ENCODE data around the gene SLC2A10.

The SLC2A10 gene

GRCh38 chr20:46682063-46682821 lies 27.2 kb upstream of the SLC2A10 start:
- DNase-seq = no peak

DNA sequence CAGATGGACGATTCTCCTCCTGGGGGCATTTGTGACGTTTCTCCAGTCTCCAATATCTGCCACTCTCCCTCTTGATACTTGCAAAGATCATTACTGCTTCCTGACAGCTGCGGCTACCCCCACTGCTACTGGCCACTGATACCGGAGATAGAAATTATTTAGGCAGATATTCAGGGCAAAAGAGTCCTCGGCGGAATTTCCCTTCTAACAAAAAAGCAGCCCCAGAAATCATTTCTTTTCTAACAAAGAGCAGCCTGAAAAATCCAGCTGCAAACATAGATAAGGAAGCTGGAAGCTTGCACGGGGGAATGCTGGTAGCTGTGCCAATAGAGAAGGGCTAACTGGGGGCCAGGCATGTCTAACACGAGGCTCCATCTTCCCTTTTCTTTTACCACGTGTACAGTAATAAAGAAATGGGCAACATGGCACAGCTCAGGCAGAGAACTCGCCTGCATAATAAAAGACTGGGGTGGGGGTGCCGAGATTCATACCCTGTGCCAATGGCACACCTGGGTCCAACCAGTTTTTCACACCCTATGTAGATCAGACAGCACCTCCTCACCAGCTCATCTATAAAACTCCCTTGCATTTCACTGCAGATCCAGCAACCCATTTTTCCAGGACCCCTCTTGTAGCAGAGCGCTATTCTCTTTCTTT lies 26.3 kb upstream of the SLC2A10 start:
- DNase-seq = no peak

DNA sequence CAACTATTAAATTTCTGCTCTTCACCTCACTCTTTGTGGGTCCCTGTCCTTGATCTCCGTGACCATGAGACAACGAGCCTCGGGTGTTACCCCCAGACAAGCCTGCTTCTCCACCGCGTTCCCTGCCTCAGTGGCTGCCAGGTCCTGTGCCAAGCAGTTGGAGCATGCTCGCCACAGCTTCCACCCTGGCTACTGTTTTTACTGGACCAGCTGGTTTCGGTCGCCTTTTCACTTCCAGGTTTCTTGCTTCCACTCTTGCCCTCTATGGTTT lies 25.8 kb upstream of the SLC2A10 start:
- DNase-seq = no peak

GRCh38 chr20:46683939-46684750 lies 25.3 kb upstream of the SLC2A10 start:
- DNase-seq = no peak

GRCh38 chr20:46688151-46689081 lies 21.0 kb upstream of the SLC2A10 start:
- DNase-seq = no peak

DNA sequence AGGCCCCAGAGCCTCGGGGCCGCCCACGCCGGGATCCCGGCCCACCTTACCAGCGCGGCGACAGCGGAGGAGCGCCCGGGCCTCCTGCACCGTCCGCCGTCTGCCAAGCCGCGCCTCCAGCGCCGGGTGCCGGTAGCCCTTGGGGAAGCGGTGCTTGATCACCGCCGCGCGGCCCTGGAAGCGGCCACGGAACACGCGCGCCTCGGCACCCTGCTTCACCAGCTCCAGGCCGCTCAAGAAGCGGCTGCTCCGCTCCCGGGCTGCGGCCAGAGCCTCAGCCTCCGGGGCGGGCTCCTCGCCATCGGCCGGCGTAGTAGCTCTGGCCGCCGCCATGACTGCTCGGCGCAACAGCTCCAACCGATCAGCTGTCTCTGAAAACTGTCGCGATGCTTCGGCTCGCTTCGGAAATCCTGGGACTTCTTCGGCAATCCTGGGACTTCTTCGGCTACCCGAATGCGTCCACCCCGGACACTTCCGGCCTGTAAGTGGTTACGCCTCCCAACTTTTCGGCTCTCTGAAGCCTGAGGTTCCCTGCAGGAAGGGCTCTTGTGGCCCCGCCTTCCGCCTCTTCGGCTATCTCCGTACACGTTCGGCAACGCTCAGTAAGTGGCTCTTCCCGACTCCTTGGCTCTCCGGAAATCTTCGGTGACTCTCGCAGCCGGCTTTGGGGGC lies 20.2 kb upstream of the SLC2A10 start, which contains the start of gene TP53RK:
TSS of gene TP53RK (minus strand) at position 363 of the 672 bp plus-strand sequence. CDS start at position 333, 30 bp downstream.
- peak; percentile 97 for DNase-seq

DNA sequence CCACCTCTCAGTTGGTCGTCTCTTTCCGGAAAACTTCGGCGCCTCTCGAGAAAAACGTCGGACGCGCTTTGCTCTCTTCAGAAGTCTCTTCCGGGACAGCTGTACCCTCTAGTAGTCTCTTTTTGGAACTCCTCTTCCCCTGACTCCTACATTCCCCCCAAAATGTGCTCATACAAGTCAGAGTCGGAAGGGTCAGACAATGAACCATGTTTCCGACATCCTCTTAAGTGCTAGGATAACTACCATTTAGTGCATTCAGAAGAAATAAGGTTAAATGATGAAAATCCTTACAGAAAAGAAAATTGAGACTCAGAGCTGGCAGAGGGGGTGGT lies 19.7 kb upstream of the SLC2A10 start:
- no peak for DNase-seq

DNA sequence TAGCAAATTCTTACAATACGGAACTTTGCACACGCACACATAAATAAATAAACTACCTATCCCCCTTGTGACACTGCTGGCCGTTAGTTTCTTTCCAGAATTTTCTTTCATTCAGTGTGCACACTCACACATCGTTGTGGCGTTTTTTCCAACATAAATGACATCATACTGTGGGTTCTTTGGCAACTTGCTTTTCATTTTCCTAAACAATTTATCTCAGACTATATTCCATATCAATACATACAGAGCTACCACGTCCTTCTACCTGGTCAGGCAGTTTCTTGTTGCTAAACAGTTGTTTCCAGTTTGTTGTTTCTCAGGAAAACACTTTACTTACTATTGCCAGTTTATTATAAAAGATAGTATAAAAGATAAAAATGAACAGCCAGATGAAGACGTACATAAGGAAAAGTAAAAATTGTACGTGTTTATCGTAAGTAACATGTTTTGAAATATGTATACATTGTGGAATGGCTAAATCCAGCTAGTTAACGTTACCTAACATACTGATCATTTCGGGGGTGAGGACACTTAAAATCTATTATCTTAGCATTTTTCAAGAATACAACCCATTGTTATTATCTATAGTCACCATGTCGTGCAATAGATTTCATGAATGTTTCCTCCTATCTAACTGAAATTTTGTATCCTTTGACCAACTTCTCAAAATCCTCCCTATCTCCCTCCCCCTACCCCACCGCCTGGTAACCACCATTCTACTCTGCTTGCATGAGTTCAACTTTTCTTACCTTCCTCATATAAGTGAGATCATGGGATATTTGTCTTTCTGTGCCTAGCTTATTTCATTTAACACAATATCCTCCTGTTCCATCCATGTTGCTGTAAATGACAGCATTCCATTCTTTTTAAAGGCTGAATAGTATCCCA lies 19.0 kb upstream of the SLC2A10 start:
- DNase-seq = no peak

- no peak for DNase-seq
These were observed 18.3 kb upstream of the SLC2A10 start for GRCh38 chr20:46691196-46691595.

DNA sequence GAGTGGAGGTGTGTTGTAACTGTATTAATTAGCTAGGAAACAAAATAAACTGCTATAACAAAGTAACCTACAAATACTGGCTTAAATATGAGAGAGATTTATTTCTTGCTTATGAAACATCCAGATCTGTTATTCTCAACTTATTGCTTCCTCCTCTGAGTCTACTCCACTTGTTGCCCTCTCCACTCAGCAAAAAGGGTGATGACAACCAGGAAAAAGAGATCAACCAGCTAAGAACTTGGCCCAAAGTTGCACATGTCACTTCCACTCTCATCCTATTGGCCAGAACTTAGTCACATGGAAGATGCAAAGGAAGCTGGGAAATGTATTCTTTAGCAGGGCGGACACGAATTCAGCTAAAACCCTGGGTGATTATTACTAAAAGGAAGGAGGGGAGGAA lies 15.0 kb upstream of the SLC2A10 start:
- peak; percentile 36 for DNase-seq

DNA sequence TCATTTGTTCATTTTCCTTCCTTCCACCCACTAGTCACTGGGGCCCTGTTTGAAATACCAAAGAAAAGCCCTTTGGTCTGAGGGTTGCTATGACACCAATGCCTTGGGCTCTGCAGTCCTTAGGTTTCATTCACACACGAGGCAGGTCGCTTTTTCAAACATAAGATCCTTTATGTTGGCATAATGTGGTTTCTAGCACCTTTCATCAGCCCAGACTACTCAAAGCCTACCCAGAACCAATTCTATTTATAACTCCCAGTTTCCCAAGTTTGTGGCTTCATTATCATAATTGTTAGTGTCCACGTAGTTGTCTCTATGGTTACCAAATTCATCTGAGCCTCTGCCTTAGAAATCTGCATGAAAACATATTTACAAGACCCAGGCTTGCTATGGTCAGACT lies 13.6 kb upstream of the SLC2A10 start:
- DNase-seq = no peak

- no peak for DNase-seq
These were observed 12.6 kb upstream of the SLC2A10 start for GRCh38 chr20:46696791-46697279.

GRCh38 chr20:46698788-46699187 lies 10.7 kb upstream of the SLC2A10 start:
- DNase-seq = no peak

DNA sequence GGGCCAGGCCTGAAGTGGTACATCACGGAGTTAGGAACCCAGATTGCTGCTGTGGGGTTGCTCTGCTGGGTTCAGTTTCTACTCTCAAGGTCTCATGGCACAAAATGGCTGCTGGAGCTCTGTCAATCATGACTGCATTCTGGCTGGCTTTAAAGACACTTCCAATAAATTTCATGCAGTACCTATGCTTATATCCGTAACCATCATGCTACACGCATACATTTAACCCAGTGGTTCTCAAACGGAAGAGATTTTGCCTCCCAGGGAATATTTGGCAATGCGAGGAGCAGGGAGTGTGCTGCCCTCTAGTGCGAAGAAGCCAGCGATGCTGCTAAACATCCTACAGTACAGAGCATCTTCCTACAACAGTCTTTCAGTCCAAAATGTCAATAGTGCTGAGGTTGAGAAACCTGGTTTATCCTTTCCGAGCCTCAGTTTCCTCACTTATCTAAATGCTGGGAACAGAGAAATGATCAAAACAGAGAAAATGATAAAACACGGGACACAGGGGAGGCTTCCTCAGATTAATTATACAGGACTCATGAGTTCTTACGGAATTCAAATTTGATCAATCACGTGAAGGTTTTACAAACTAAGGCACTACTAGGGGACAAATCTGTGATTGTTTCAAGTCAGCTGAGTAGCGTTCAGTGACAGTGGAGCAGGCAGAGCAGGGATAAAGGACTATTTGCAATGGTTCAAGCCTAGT lies 9.6 kb upstream of the SLC2A10 start:
- DNase-seq = no peak

DNA sequence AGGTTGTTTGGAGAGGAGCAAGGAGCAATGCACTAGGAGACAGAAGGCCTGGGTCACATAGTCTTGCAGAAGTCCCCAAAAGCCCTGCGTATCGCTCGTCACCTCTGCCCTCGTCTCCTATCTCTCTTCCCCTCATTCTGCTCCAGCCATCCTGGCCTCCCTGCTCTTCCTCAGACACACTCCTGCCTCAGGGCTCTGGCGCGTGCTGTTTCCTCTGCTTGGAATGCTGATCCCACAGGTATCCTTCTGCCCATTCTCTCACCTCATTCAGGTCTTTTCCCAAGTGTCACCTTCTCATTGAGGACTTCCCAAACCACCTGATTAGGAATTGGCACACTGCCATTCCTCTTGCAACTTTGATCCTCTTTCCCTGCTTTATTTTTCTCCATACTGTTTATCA lies 9.0 kb upstream of the SLC2A10 start:
- no peak for DNase-seq

- no peak for DNase-seq
These were observed 8.4 kb upstream of the SLC2A10 start for GRCh38 chr20:46701057-46701456.

DNA sequence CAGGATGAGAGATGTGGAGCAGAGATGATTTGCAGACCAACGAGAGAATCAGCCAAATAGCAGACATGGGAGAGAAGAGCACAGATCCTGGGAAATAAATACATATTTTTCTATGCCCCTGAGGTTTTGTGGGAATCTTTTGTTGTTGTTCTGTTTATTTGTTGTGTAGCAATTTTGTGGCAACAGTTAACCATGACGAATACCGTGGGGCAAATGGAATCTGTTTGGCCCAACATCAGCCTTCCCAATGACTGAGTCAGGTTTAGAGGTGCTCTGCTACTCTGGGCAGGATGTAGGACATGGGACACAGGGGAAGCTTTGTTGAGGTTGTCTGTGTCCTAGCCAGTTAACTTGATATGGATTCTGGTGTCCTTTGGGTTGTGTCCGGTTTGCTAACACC lies 7.9 kb upstream of the SLC2A10 start:
- DNase-seq = no peak

DNA sequence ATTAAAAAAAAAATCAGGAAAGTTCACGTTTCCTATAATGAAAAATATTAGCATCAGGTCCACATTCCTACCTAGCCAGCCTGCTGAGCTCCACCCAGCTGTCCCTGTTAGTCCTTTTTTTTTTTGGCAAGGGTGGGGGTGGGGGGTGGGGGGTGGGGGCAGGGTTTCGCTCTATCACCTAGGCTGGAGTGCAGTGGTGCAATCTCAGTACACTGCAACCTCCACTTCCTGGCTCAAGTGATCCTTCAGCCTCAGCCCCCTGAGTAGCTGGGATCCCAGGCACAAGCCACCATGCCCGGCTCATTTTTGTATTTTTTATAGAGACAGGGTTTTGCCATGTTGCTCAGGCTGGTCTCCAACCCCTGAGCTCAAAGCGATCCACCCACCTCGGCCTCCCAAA lies 7.5 kb upstream of the SLC2A10 start:
- DNase-seq = no peak

DNA sequence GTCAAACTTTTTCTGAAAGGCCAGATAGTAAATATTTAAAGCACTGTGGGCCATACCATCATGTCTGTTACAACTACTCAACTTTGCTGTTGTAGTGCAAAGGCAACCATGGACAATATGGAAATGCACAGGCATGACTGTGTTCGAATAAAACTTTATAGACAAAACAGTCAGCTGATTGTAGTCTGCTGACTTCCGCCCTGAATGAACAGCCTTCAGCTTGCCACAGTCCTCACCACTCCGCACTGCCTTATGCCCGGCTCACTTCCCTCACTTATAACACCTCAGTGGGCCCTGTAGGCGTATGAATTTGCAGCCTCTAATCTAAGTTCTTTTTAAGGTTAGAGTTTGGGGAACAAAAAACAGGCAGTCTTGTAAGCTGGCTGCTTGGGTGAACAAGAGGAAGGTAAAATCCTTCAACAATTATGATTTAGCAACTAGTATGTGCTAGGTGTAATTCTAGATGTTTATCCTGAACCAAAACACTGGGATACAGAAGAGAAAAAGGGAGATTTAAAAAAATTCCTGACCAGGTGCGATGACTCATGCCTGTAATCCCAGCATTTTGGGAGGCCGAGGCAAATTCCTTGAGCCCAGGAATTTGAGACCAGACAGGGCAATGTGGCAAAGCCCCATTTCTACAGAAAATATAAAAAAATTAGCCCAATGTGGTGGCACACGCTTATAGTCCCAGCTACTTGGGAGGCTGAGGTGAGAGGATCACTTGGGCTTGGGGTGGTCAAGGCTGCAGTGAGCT lies 6.8 kb upstream of the SLC2A10 start:
- no peak for DNase-seq

- DNase-seq = no peak
These were observed 6.0 kb upstream of the SLC2A10 start for GRCh38 chr20:46703435-46703834.
